Stomach (tissue), 9 donors: ENCODE results near the gene KCNK2. TPM values are rescaled to one million over a fixed set of nuclear protein-coding genes. Genes with fewer than 3 reads are reported as not detected.

Experiments used
- DNase-seq, 2 donors: peaks; one replicate each; pipeline versions ENCODE4 v3.0.0 to v3.0.0-alpha.2; 2013 to 2019
- H3K27ac ChIP-seq, 5 donors: fragments of 200-600 bp in 4 of 5; sonication (generic) in 4 of 5; one replicate each; pipeline ENCODE4 v1.5.1; 2013 to 2019; ENCODE audit warnings: mild to moderate bottlenecking in 1 of 5, moderate library complexity in 1 of 5
- H3K27me3 ChIP-seq, 3 donors: fragments of 200-600 bp; sonication (generic); one replicate each; pipeline ENCODE4 v1.5.1; 2017 to 2019; ENCODE audit warnings: mixed run types in 1 of 3
- H3K36me3 ChIP-seq, 4 donors: fragments of 200-600 bp; sonication (generic); 1 replicate in 3 of 4; 2 replicates in 1 of 4; pipeline ENCODE4 v1.5.1; 2016 to 2019
- H3K4me1 ChIP-seq, 4 donors: fragments of 200-600 bp; sonication (generic); one replicate each; pipeline ENCODE4 v1.5.1; 2016 to 2019
- H3K4me3 ChIP-seq, 4 donors: fragments of 200-600 bp; sonication (generic) in 3 of 4; one replicate each; pipeline ENCODE4 v1.5.1; 2016 to 2019; ENCODE audit warnings: mild to moderate bottlenecking in 1 of 4
- H3K9me3 ChIP-seq, 4 donors: fragments of 200-600 bp; sonication (generic); one replicate each; pipeline ENCODE4 v1.5.1; 2016 to 2019
- EP300 ChIP-seq: sonication (generic); formaldehyde crosslinking; IDR thresholded peaks from one replicate; pipeline ENCODE4 v1.6.1; 2017; ENCODE audit warnings: antibody characterized with exemption
- POLR2A ChIP-seq, 4 donors: fragments of 450-650 bp; IDR thresholded peaks; one replicate each; pipeline ENCODE4 v1.6.1; 2016; ENCODE audit warnings: antibody characterized with exemption in 4 of 4, control low read depth in 2 of 4, mild to moderate bottlenecking in 1 of 4, moderate library complexity in 1 of 4
- POLR2AphosphoS5 ChIP-seq, 3 donors: sonication (generic); formaldehyde crosslinking; IDR thresholded peaks; one replicate each; pipeline ENCODE4 v1.6.1; 2016; ENCODE audit warnings: antibody characterized with exemption in 3 of 3
- WGBS, 5 donors: extraction: QIAGEN DNeasy Blood & Tissue Kit in 3 of 5; methylation state at CpG; one replicate each; pipeline versions ENCODE4 v1.1.5 to v1.1.7; 2013 to 2018; 5-methylcytosine and 5-hydroxymethylcytosine counted together
- intact Hi-C: fragments of 100-400 bp; cut with DNase I; formaldehyde crosslinking; loops from one replicate; pipeline ENCODE4 v1.15.1; 2023; ENCODE audit warnings: low total_unique reads
- polyA plus RNA-seq, 3 donors: library from polyadenylated mRNA; stranded (reverse); fragments of 200-250 nt; gene quantifications; one replicate each; pipeline ENCODE4 v1.2.3, GENCODE V29; 2013
- total RNA-seq, 5 donors: library from RNA; depleted of rRNA; stranded (reverse); fragments of >200 nt; gene quantifications; one replicate each; pipeline versions ENCODE4 v1.1.0 to v1.2.3, GENCODE V29; 2014 to 2016
- TF ChIP-seq, protein P1 (sequence below), 7 experiments: fragments of 450-650 bp in 4 of 7; fragments of 200-600 bp in 3 of 7; sonication (generic) in 3 of 7; IDR thresholded peaks; one replicate each; pipeline ENCODE4 v1.5.1; 2016 to 2019; ENCODE audit warnings: antibody characterized with exemption in 7 of 7, control low read depth in 2 of 7, mild to moderate bottlenecking in 1 of 7
- donor health status: healthy with polysubstance abuse.
- donor health status: Bipolar disorder and iron deficiency.
- donor health status: healthy.

Gene KCNK2
- total and polyA plus RNA-seq, 8 donors = 0.40 to 48.7 (median 3.6) TPM; not detected in 2

DNA sequence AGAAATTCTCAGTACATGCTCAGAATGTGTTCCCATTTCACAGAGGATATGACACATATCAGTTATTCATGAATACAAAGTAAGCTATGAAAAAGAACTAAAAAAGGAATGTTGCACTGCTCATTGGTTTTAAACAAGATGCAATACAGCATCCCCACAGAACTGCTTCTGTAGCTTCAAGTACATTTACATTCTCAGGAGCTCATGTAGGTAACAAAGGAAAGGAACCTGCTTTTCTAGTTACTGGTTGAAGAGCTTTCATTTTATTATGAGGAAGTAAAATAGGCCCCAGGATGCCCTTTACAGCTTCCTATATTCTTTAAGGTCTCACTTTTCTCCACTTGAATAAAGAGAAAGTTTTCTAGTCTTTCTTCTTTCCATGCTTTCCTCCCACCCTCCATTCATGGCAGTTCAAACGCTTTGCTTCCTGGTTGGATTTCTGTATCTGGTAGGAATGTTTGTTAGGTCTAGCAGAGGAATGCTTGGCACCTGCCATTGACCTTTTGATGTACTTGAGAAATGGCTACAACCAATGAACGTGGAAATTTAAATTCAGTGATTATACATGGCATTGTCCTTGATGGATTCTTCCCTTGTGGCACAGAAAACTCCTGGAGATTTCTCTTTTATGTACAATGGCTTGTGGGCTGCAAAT is 27.1 kb upstream of the KCNK2 start:
- no peaks in the 10 kb centered on the region for H3K9me3 ChIP-seq
- H3K4me1 ChIP-seq = no peaks in the 10 kb centered on the region
- TF ChIP-seq EP300 (no peak), POLR2A (IDR thresholded peaks at IDR 0.05) (no peak), POLR2AphosphoS5 (IDR thresholded peaks at IDR 0.05) (no peak)
- TF ChIP-seq, protein P1, sequence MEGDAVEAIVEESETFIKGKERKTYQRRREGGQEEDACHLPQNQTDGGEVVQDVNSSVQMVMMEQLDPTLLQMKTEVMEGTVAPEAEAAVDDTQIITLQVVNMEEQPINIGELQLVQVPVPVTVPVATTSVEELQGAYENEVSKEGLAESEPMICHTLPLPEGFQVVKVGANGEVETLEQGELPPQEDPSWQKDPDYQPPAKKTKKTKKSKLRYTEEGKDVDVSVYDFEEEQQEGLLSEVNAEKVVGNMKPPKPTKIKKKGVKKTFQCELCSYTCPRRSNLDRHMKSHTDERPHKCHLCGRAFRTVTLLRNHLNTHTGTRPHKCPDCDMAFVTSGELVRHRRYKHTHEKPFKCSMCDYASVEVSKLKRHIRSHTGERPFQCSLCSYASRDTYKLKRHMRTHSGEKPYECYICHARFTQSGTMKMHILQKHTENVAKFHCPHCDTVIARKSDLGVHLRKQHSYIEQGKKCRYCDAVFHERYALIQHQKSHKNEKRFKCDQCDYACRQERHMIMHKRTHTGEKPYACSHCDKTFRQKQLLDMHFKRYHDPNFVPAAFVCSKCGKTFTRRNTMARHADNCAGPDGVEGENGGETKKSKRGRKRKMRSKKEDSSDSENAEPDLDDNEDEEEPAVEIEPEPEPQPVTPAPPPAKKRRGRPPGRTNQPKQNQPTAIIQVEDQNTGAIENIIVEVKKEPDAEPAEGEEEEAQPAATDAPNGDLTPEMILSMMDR (IDR thresholded peaks at IDR 0.05) = no peak
- DNase-seq = peak in 1 of 2 donors; percentile 36
- 17 to 28% (median 24%) methylated on average over 2 of the region's 2 CpGs for WGBS, 5 donors
- H3K27me3 ChIP-seq = no peaks in the 10 kb centered on the region
- intact Hi-C loops = no loop called here
- H3K27ac ChIP-seq = peak overlapping the region in 1 of 5 donors; percentile 19
- no peaks in the 10 kb centered on the region for H3K36me3 ChIP-seq
- no peak overlapping the region for H3K4me3 ChIP-seq

DNA sequence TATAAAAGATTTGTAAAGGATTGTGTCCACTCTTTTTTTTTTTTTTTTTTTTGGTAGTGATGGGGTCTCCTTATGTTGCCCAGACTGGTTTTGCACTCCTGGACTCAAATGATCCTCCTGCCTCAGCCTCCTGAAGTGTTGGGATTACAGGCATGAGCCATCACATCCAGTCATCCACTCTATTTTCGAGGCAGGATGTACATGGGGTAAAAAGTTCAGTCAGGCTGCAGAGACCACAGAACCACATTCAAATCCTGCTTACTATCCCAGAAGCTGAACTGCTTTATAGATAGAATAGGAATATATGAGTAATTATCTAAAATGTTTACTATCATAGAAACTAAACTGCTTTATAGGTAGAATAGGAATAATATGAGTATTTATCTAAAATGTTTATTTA is 26.0 kb upstream of the KCNK2 start:
- H3K4me3 ChIP-seq = no peak overlapping the region
- intact Hi-C loops = no loop called here
- H3K27me3 ChIP-seq = no peaks in the 10 kb centered on the region
- no peak for DNase-seq
- 52 to 94% (median 69%) methylated on average over 1 of the region's 1 CpG for WGBS, 5 donors
- TF ChIP-seq EP300 = no peak
- TF ChIP-seq POLR2AphosphoS5 (IDR thresholded peaks at IDR 0.05) = no peak
- no peak for TF ChIP-seq POLR2A (IDR thresholded peaks at IDR 0.05)
- TF ChIP-seq, protein P1 (IDR thresholded peaks at IDR 0.05) = no peak
- H3K36me3 ChIP-seq = no peaks in the 10 kb centered on the region
- no peak overlapping the region for H3K27ac ChIP-seq
- no peaks in the 10 kb centered on the region for H3K4me1 ChIP-seq
- no peaks in the 10 kb centered on the region for H3K9me3 ChIP-seq

DNA sequence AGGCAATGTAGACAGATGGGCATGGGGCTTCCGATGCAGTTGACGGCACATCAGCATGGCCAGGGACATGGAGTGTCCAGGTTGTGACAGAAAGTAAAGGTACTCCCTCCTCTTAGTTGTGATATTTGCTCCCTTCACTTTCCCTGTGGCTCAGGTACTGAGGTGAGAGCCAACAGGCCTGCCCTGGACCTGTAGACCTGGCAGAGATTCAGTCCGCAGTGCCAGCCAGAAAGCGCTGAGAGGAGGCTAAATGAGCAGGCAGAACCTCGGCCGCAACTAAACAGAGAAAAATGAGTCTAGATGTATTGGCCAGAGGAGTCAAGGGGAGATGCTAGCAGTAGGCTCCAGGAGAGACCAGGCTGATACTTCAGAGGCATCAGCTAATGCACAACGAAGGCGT is 22.6 kb upstream of the KCNK2 start:
- Histone ChIP-seq H3K4me3 (no peak overlapping the region), H3K4me1 (no peaks in the 10 kb centered on the region), H3K36me3 (no peaks in the 10 kb centered on the region), H3K27me3 (no peaks in the 10 kb centered on the region), H3K9me3 (no peaks in the 10 kb centered on the region), H3K27ac (no peak overlapping the region)
- TF ChIP-seq, protein P1 (IDR thresholded peaks at IDR 0.05) = no peak
- TF ChIP-seq POLR2AphosphoS5 (IDR thresholded peaks at IDR 0.05) (no peak), POLR2A (IDR thresholded peaks at IDR 0.05) (no peak), EP300 (no peak)
- peak in 1 of 2 donors; percentile 57 for DNase-seq
- 84 to 94% (median 93%) methylated on average over 8 of the region's 8 CpGs for WGBS, 5 donors
- intact Hi-C loops = no loop called here

DNA sequence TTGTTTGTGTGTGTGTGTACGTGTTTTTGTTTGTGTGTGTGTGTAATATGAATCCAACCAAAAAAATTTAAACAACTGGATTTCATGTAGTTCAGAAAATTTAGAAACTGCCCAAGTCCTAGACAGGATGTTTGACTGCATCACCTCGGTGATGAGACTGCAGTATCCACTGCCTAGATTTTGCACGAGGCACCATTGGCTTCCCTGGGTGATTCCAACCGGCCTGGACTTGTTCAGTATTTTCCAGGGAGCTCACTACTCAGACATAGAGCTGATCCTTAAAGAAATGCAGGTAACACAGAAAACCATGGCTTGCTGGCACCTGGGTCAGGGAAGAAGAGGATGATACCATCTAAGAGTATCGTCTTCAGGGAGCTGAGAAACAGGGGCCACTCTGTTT is 18.2 kb upstream of the KCNK2 start:
- no peaks in the 10 kb centered on the region for H3K27me3 ChIP-seq
- no peaks in the 10 kb centered on the region for H3K9me3 ChIP-seq
- no peak overlapping the region for H3K4me3 ChIP-seq
- WGBS, 5 donors = 80 to 88% (median 82%) methylated on average over 5 of the region's 5 CpGs
- intact Hi-C loops = no loop called here
- no peak for TF ChIP-seq POLR2AphosphoS5 (IDR thresholded peaks at IDR 0.05)
- TF ChIP-seq, protein P1 (IDR thresholded peaks at IDR 0.05) = no peak
- no peak for TF ChIP-seq POLR2A (IDR thresholded peaks at IDR 0.05)
- TF ChIP-seq EP300 = no peak
- no peaks in the 10 kb centered on the region for H3K4me1 ChIP-seq
- DNase-seq = no peak
- no peaks in the 10 kb centered on the region for H3K36me3 ChIP-seq
- H3K27ac ChIP-seq = no peak overlapping the region
